Smooth muscle cell of the brain vasculature (primary cell): ENCODE data around the gene PDCD6IP.
"Not testable (repeated sequence)": the region's sequence is repeated elsewhere in the genome, so short reads cannot be mapped to it uniquely, and the experiment has no call there.

ENCODE experiments used
- DNase-seq: peaks from one replicate; pipeline ENCODE4 v3.0.0-alpha.2; 2012; ENCODE audit warnings: low read depth, low spot score

The PDCD6IP gene

GRCh38 chr3:33855407-33855806 is 57.0 kb downstream of the PDCD6IP start:
- not testable (repeated sequence) for DNase-seq

- DNase-seq = no peak
These were observed 57.6 kb downstream of the PDCD6IP start for GRCh38 chr3:33855884-33856546.

- not testable (repeated sequence) for DNase-seq
These were observed 59.3 kb downstream of the PDCD6IP start for GRCh38 chr3:33857701-33858100.

GRCh38 chr3:33858131-33858530 is 59.7 kb downstream of the PDCD6IP start:
- DNase-seq = no peak

- DNase-seq = no peak
These were observed 62.1 kb downstream of the PDCD6IP start for GRCh38 chr3:33860373-33861050.

- no peak for DNase-seq
These were observed 66.7 kb downstream of the PDCD6IP start for GRCh38 chr3:33865133-33865532.

- no peak for DNase-seq
These were observed 69.9 kb downstream of the PDCD6IP start for GRCh38 chr3:33868309-33868708.

- DNase-seq = no peak
These were observed 71.5 kb downstream of the PDCD6IP start for GRCh38 chr3:33869977-33870376.

- DNase-seq = no peak
These were observed 76.4 kb downstream of the PDCD6IP start for GRCh38 chr3:33874815-33875214.

GRCh38 chr3:33875680-33876079 is 77.2 kb downstream of the PDCD6IP start:
- no peak for DNase-seq

- no peak for DNase-seq
These were observed 78.8 kb downstream of the PDCD6IP start for GRCh38 chr3:33877187-33877586.

GRCh38 chr3:33879540-33879939 is 81.1 kb downstream of the PDCD6IP start:
- DNase-seq = no peak

- DNase-seq = no peak
These were observed 83.0 kb downstream of the PDCD6IP start for GRCh38 chr3:33881156-33882064.

GRCh38 chr3:33882296-33882695 is 83.9 kb downstream of the PDCD6IP start:
- no peak for DNase-seq

- peak; percentile 32 for DNase-seq
These were observed 85.1 kb downstream of the PDCD6IP start for GRCh38 chr3:33883538-33883950.

GRCh38 chr3:33883951-33884561 is 85.6 kb downstream of the PDCD6IP start:
- DNase-seq = no peak

- DNase-seq = no peak
These were observed 86.3 kb downstream of the PDCD6IP start for GRCh38 chr3:33884701-33885100.

- no peak for DNase-seq
These were observed 87.1 kb downstream of the PDCD6IP start for GRCh38 chr3:33885496-33885895.

- no peak for DNase-seq
These were observed 87.6 kb downstream of the PDCD6IP start for GRCh38 chr3:33886015-33886414.

- no peak for DNase-seq
These were observed 89.0 kb downstream of the PDCD6IP start for GRCh38 chr3:33887478-33887877.

- no peak for DNase-seq
These were observed 91.1 kb downstream of the PDCD6IP start for GRCh38 chr3:33889394-33890039.
